GM12872 (cell line): ENCODE data around the gene LIPM.

Source experiments
- CTCF ChIP-seq: IDR thresholded peaks from 3 replicates; pipeline ENCODE4 v1.5.1; 2011; ENCODE audit warnings: low read depth, mild to moderate bottlenecking, low read length, moderate library complexity; ENCODE audit not compliant: insufficient read depth

Gene LIPM

DNA sequence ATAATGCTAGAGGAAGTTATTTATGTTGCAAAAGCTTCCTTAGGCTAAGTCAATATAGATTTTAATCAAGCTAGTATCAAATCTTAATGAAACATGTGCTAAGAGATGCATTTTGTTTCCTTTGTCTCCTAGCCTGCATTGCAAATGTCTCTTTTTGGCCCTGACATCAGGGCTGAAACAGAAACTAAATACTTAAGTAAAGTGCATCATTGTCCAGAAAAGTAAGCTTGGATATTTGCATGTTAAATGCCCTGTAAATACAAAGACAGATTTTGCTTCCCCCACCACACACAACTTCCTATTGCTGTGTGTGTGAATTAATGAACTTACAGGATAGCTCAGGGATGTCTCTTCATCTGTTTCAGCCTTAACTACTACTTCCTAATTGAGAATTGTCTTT lies 67.6 kb downstream of the LIPM start:
- TF ChIP-seq CTCF = no peak
